Measurements from ENCODE around the gene LEPROT.

Gene LEPROT

GRCh38 chr1:65412984-65413375 is 7.5 kb upstream of the LEPROT start:
- no peak for DNase-seq

DNA sequence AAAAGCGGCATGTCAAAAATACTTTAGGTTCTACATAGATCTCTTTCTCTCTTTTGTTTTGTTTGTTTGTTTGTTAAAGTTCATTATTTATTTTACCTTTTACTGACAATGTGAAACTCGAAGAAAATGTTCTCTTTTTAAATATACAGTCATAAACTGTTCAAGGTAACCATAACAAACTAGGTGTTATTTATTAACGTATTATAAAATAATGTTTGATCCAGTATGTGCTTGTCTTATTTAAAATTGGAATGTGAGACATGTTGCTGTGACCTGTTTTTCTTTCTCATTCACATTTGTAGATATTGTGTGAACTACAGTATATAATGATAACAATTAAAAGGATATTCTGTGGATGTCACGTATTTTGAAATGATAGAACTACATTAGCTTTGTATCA is 5.9 kb upstream of the LEPROT start:
- no peak for DNase-seq

- DNase-seq, result no peak
These were observed 3.7 kb upstream of the LEPROT start for GRCh38 chr1:65416767-65417166.

DNA sequence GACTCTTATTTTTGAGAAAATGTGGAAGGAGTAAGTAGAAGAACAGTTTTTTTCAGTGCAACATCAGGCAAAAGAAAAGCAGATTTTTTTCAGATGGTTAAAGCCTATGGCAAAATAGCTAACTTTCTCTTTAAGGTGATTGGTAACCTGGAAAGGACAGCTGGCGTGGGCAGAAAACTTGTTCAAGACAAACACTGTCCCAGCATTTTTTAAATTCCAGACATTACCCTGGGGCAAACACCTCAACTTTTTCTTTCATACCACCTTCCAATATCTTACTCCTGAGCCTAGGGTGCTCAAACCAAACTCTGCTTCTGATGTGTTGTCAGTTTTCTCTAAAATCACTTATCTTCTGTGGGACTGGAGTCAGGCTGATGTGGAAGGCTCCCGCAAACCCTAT is 2.7 kb upstream of the LEPROT start:
- DNase-seq, result no peak

DNA sequence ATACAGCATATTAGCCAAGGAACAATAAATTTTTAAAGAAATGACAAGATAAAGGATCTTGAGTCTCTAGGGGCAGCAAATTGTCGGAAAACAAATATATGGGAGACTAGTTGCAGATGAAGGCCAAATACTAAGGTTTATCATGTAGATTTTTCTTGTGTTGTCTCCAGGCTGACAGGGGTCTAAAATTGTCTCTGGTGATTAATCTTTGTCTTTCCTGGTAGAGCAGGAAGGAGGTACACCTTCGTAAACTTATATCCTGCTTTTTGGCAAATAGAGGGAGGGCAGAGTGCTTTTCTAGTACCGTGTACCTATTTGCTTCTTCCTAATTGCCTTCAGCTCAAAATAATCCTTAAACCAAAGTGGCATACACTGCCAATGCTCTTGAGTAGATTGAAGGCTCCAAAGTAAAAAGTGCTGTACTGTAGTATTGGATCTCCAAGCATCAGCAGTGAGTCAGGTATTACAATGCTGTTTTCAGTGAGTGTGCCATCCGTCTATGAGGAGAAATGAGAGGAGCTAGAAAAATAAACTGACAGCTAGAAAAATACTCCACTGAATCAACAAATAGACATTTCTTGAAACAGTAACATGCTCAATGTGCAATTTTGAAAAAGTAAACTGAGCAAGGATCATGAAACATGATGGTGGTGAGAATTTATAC is 1.8 kb upstream of the LEPROT start:
- DNase-seq, result no peak

DNA sequence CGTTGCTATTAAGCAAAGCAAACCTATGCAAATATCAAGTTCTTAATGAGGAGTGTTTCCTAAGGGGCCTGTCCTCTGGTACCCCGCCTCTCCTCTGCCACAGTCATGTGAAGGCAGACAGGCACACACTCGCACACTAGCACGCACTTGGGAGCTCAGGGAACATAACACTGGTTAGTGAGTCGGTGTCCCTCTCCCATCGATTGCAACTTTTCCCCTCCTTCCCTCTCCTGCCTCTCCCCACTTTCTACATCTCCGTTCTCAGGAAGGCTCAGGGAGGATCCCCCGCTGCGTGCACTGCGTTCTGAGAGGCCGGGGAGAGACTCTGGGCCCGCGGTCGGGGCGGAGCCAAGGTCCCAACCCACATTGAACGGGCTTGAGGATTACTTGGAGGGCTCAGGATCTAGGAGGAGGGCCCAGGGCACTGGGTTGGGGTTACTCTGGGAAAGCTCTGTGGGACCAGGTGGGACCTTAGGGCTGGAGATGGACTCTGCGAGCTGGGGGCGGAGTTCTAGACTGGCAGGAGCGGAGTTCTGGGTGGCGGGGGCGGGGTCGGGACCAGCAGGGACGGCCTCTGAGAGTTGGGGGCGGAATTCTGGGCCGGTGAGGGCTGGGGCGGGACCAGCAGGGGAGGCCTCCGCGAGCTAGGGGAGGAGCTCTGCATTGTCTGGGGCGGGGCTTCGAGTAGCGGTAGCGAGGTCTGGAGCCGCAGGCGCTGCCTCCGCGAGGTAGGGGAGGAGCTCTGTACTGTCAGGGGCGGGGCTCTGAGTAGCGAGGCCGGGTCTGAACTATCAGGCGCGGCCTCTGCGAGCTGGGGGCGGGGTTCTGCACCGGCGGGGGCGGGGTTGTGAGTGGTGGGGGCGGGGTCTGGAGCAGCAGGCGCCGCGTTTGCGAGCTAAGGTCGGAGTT is 533 bp upstream of the LEPROT start:
- peak; percentile 99 for DNase-seq

GRCh38 chr1:65421351-65422025 is 1.0 kb downstream of the LEPROT start:
- DNase-seq, result no peak

GRCh38 chr1:65422241-65423203 is 2.1 kb downstream of the LEPROT start:
- DNase-seq, result no peak

GRCh38 chr1:65423884-65424572 is 3.6 kb downstream of the LEPROT start:
- no peak for DNase-seq

DNA sequence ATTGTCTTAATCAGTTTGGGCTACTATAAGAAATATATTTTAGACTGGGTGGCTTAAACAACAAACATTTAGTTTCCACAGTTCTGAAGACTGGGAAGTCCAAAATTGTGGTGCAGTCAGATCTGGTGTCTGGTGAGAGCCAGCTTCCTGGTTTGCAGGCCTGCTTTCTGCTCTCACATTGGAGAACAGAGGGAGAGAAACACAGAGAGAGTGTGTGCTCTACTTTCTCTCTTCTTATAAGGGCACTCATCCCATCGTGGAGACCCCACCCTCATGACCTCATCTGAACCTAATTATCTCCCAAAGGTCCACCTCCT is 4.1 kb downstream of the LEPROT start:
- DNase-seq, result no peak

GRCh38 chr1:65425006-65425405 is 4.5 kb downstream of the LEPROT start:
- no peak for DNase-seq

DNA sequence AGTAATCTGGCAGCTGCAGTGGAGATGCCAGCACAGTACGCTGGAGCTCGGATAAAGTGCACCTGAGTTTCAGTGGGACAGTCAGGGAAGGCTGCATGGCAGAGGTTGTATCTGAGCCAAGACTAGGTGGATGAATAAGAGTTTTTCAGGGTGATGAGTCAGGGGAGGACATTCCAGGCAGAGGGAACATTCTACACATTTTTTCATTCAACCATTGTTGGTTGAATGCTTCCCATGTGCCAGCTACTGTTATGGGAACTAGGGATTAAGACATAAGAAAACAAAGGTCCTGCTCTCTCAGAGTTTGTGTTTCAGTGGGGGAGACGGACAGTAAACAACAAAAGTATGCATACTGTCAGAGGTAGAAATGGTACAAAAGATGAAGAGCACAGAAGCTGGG is 5.2 kb downstream of the LEPROT start:
- no peak for DNase-seq

DNA sequence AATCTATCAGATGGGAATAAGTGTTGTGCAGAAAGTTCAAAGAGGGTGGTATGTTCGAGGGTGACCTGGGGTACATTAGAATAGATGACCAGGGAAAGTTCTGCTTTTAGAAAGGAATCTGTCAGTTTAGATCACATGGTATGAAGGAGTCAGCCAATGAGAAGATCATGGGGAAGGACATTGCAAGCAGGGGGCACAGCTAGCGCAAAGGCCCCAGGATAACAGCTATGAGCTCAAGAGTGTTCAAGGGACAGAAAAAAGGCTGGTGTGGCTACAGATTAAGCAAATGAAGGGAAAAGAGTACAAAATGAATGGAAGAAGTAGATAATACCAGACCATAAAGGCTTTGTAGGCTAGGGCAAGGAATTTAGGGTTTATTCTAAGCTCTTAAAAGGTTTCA is 8.6 kb downstream of the LEPROT start:
- no peak for DNase-seq

DNA sequence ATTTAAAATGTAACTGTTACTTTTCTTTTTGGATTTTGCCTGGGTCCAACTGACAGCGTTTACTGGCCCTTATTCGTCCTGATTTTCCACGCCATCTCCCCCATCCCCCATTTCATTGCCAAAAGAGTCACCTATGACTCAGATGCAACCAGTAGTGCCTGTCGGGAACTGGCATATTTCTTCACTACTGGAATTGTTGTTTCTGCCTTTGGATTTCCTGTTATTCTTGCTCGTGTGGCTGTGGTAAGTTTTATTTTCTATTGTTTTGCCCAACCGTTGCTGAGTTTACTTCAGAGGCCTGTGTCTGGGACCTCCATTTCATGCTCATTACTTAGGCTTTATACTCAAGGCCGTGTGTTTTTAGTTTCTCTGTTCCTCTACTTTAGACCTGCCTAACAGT is 9.3 kb downstream of the LEPROT start:
- DNase-seq, result no peak

- DNase-seq, result peak; percentile 42
These were observed 10.7 kb downstream of the LEPROT start for GRCh38 chr1:65431111-65431705.

DNA sequence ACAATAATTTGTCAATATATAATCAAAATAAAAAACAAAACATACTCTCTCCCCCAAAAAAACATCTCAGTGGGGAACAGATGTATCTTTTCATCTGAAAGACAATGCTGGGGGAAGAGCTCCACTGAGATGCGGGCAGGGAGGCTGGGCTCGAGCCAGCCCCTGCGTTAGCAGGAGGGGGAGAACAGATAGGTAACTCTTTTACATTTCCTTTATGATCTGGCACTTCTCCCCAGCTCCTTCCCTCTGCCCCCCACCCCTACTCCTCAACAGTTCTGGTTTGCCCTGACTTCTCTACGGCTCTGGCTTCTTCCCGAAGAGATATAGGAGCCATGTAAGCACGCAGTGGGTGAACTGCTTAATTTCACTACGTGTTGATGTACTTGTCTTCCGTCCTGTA is 12.4 kb downstream of the LEPROT start:
- no peak for DNase-seq

- DNase-seq, result no peak
These were observed 13.8 kb downstream of the LEPROT start for GRCh38 chr1:65434255-65434654.

DNA sequence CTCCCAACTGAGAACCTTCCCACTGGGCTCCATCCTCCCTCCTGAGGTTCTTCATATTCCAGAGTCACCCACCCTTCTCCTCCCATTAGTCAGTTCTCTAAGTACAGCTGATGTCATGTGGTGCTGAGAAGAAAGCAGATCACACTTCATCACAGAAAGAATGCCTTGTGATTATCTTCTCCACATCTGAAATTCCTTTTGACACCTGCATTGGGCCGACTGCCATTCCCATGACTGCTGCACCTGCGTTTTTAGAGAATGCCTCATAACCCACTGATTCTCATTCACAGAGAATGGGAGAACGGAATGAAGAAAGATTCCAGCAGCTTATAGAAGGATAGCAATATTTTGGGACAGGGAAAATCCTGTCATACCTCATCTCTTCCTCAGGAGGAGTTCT is 14.3 kb downstream of the LEPROT start:
- no peak for DNase-seq

GRCh38 chr1:65435987-65436386 is 15.5 kb downstream of the LEPROT start:
- DNase-seq, result no peak

GRCh38 chr1:65437616-65438015 is 17.1 kb downstream of the LEPROT start:
- no peak for DNase-seq

GRCh38 chr1:65440322-65440900 is 19.9 kb downstream of the LEPROT start:
- no peak for DNase-seq

Data from COR-L47 (cell line).